Measurements from ENCODE around the gene MFAP3. TPM values are rescaled to one million over a fixed set of nuclear protein-coding genes. Genes with fewer than 3 reads are reported as not detected.

The MFAP3 gene
- total RNA-seq, 1 donor from 2014 or later: 41.3 TPM

DNA sequence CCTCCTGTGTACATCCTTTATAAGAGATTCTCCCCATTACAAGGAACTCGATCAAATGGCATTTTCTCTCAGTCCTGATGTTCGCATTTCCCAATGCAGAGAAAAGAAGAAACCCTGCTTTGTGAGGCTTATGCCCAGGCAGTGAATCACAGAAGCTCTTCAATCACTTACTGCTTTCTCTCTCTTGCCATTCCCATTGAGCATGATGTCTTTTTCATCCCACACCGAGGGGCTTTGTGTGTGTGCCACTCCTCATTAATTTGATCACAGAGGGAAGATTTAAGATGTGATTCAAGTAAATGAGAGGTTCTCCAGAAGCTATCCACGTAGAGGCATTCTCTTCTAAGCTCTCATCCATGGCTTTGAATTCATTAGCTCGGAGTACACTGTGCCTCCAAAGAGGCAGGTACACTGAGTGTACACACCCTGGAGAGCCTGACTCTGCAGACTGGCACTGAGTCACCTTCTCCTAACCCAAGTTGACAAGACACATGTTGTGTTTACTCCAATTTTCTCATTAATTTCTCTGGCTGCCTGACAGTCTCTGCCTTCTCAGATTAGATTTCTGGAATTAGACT is 45.4 kb downstream of the MFAP3 start:
- DNase-seq (ENCODE audit: low spot score): no peak
- ATAC-seq: no peak
- intact Hi-C loops (cut with DNase I): no loop called here

DNA sequence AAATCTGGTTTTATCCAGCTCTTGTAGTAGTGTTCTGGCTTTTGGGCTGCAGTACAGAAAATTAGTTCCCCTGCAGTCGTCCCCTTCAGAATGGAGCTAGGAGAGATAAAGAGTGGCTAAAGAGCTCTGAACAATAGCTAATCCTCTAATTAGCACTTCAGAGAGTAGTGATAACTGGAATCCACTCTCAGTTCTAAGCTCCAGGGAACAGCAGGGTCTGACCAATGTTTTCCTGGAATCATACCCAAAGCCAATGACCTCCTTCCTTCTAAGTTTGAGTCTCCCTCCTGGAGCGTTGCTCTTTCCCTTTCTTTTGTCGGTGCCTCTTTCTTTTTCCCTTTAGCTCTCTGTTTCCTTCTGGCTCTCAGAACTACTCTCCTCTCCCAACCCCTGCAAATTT is 47.4 kb downstream of the MFAP3 start:
- no peak for DNase-seq (ENCODE audit: low spot score)
- intact Hi-C loops (cut with DNase I): no loop called here
- ATAC-seq: no peak

DNA sequence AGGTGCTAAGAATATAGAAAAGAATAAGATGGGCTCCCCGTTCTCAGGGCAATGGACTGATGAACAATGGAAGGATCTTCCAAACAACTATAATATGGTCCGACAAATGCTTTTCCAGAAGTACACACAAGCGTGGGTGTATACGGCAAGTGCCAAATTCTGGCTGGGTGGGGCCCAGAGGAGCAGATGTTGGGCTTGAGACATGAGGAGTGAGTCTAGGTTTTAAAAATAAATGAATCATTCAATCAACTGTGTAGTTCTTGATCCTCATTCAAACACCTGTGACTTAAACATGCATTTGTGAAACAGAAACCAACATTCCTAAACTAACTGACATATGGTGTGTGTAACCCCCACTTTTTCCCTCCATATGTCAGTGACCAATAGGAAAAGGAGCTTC is 47.9 kb downstream of the MFAP3 start:
- no peak for ATAC-seq
- DNase-seq (ENCODE audit: low spot score): no peak
- intact Hi-C loops (cut with DNase I): no loop called here

DNA sequence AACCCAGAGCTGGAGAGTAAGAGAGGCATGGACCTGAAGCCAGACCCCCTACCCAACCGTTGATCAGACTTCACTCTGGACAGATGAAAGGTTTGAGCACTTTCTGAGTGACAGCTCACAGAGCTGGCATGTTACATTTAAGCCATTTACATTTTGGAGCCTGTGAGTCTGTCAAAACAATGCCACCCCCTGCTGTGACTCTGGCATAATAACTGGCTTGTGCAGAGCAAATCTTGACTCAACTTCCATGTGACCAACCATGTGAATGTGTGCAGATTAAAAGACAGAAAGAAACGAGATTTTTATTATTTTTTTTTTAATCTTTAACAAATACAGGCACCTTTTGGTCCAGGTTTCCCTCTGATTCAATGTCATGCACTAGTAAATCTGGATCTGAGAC is 48.5 kb downstream of the MFAP3 start:
- no peak for ATAC-seq
- no peak for DNase-seq (ENCODE audit: low spot score)
- intact Hi-C loops (cut with DNase I): no loop called here

DNA sequence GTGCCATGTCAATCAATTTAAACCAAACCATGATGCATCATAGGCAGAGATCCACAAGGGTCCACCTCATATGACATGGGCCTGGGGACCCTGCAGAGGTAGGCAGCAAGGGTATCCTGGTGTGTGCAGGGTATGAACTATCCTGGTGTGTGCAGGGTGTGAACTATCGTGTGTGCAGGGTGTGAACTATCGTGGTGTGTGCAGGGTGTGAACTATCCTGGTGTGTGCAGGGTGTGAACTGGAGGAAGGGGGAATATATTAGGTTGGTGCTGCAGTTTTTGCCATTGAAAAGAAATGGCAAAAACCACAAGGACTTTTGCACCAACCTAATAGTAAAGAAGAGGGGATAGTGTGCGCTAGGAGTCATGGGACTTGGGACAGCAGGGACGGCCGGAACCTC is 50.0 kb downstream of the MFAP3 start:
- intact Hi-C loops (cut with DNase I): no loop called here
- no peak for DNase-seq (ENCODE audit: low spot score)
- no peak for ATAC-seq

DNA sequence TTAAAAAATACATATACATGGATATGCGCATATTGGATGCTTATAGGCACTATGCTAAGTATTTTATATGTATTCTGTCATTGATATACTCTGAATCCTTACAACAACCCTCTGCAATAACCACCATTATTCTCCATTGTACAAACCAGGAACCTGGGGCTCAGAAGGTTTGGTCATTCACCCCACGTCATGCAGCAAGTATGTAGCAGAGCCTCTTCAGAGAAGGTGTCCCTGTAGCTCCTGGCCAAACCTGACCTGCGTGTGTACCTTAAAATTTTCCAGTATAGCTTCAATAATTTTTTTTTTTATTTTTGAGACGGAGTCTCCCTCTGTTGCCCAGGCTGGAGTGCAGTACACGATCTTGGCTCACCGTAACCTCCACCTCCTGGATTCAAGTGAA is 51.9 kb downstream of the MFAP3 start:
- ATAC-seq (no peak), DNase-seq (ENCODE audit: low spot score) (no peak)
- intact Hi-C loops (cut with DNase I): no loop called here

DNA sequence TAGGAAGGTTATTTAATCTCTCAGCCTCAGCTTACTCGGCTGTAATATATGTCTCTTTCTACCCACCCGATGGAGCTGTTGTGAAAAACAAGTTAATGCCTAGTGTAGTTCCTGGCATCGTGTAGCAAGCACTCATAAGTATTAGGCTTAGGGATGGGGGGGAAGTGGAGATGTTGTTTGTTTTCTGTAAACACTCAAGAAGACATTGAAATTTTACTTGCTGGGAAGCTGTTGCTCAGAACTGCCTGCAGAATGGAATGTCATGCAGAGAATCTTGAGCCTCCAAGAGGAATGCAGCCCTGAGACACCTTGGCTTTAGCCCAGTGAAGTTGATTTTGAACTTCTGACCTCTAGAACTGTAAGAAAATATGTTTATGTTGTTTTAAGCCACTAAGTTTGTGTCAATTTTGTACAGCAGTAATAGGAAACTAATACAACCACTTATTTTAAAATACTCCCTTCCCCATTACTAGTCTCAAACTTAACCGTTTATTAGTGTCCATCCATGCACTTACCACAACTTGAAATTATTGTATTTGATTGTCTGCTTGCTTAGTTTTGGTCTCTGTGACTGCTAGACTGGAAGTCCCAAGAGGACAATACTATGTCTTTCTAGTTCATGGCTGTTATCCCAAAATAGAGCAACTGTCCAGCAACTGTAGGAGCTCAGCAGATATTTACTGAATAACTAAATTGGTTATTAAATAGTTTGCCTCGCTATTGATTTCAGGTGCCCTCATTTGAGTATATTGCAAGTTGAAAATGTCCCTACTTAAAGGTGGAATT is 53.8 kb downstream of the MFAP3 start:
- intact Hi-C loops (cut with DNase I): no loop called here
- ATAC-seq (no peak), DNase-seq (ENCODE audit: low spot score) (no peak)

DNA sequence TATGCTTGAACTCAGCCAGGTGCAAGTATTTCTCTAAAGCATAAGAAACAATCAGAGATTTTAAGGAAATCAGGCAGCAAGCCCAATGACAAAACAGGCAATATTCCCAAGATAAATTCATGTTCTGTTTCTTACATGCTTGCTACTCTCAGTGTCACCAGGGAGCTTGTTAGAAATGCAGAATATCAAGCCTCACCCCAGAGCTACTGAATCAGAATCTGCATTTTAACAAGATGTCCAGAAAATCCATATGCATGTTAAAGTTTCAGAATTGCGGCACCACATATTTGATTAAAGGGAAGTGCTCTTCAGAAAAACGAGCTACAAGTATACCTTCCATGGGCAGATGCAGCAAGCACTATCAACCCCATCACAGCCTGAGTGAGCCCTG is 54.4 kb downstream of the MFAP3 start:
- DNase-seq (ENCODE audit: low spot score) (no peak), ATAC-seq (no peak)
- intact Hi-C loops (cut with DNase I): no loop called here

DNA sequence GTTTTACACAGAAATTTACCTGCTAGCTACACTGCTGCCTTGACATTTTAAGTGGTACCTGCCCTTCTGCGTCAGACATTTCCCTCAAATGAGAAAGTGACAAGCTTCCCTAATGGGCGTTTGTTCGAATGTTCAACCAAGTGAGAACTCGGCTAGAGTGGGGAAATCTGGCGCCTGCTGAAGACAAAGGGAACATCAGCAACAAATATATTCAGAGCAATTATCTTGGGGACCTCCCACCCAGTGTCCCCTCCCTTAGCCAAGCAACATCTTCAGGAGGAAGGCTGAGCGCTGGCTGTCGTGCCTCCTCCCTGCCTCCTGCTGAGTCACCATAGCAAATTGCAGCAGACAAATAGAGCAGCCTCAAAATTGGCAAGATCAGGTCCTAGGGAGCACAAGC is 57.1 kb downstream of the MFAP3 start:
- intact Hi-C loops (cut with DNase I): no loop called here
- ATAC-seq (no peak), DNase-seq (ENCODE audit: low spot score) (no peak)

DNA sequence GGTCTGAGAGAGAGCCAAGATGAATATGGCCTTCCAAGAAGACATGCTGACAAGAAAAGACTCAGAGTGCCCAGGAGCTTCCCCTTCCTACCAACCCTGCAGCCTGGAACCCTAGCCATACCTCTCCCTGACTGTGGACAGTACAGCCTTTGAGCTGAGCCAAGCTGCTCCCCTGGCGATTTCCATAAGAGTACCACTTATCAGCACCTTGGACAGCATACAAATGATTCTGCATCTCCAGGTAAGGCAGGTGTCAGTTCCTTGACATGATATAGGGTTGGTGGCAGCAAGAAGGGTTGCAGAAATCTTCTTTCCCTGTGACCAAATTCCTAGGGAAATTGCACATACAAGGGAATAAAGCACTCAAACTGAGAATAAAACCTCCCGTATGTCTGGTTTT is 58.3 kb downstream of the MFAP3 start:
- ATAC-seq: no peak
- DNase-seq (ENCODE audit: low spot score): no peak
- intact Hi-C loops (cut with DNase I): no loop called here

DNA sequence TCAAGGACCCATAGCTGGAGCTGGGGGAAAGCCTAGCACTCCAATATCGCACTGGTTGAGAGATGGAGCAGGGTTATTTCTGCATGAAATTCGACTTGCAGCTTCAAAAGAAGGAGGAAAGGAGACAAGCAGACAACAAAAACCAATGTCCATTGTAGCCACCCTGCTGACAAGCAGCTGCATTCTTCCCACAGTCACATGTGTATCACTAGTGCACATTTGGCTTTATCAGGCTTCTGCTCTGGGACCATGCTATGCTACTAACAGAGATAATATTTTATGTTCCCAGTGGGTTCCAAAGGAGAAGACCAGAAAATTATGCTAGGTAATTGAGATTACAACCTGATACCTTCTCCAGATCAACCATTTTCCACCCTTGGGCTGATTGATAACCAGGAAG is 59.7 kb downstream of the MFAP3 start:
- ATAC-seq (no peak), DNase-seq (ENCODE audit: low spot score) (no peak)
- intact Hi-C loops (cut with DNase I): no loop called here

DNA sequence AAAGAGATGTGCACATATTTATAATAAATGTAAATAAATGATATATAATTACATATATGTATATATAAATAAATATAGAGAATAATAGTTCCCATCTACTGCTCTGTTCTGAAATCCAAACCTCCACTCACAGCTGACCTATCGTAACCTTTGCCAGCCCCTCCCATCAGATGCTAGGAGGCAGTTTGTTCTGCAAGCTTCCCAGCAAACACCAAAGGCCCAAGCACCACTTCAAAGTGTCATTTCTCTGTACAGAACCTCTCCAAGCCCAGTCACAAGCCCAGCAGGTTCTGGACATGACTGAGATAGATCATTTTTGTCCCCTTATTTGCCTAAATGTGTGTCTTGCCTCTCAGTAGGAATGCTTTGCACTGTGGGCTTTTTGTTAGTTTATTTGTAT is 62.4 kb downstream of the MFAP3 start:
- intact Hi-C loops (cut with DNase I): no loop called here
- ATAC-seq: no peak
- DNase-seq (ENCODE audit: low spot score): no peak

DNA sequence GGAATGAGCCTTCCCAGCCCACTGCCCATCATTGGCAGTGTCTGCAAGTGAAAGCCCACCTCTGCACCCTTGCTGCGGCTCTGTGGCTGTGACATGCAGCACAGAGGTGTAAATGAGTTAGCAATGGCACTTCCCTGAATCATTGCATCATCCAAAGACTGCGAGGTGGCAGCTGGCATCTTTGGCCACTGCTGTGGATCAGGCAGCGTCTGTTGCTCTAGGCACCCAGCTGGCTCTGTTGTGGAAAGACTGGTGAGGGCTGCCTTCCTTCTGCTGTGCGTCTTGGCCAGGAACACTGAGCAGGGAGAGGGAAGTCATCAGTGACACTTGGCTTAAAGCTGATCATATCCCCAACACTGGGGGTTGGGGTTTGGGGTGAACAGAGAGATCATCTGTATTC is 64.5 kb downstream of the MFAP3 start:
- ATAC-seq (no peak), DNase-seq (ENCODE audit: low spot score) (no peak)
- intact Hi-C loops (cut with DNase I): no loop called here

Other genes with a start within 250 kb of the MFAP3 start
- gene FAM114A2, start 57 bp upstream of the MFAP3 start, total RNA-seq: 46.5 TPM
- 29.0 TPM for gene GALNT10, start 151.8 kb downstream of the MFAP3 start, total RNA-seq

All from sciatic nerve (tissue), 2 donors.